ENCODE results near the gene NCSTN.

NCSTN gene

DNA sequence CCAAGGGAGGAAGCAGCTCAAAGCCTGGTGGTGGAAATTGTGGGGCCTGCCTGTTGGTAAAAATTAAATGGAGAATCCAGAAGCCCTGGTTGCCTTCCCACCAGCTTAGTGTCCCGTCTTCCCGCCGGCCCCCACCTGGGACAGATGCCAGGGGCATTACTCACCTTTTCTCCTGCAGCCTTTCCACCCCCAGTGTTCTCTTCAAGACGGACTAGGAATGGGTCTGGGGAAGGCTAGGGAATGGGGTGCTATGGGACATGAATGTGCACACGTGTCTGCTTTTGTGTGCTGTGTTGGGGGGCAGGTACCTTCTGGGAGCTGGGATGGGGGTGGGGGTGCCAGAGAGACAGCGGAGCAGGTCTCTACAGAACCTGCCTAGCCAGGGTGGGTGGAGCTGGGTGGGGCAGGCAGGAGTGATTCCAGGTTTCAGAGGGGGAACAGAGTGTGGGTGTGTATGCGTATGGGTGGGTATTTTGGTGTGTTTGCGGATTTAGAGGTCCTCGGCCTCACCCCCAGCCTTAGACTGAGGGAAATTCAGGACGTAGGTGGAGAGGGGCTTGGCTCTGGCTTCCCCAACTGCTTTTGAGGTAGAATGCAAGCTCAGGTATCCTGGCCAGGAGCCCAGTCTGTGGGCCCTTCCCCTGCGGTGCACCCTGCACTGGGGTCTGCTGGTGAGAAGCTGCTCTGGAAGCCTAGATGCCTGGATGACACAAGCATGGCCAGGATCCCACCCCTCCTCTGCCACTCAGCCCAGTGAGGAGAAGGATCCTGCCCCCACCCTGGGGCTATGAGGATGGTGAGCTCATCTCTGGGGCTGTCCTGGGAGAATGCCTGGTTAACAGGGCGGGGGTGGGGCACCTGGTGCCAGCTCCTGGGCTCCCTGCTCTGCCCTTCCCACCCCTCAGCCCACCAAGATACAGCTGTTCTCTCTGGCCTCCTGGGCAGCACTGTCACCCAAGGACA, 64.9 kb downstream of the NCSTN start:
- DNase-seq: no peak

Data from activated CD4-positive, alpha-beta T cell treated with anti-CD3 and anti-CD28 coated beads for 1 hour (primary cell).